ENCODE measurements around the gene COL6A6.

COL6A6 gene

DNA sequence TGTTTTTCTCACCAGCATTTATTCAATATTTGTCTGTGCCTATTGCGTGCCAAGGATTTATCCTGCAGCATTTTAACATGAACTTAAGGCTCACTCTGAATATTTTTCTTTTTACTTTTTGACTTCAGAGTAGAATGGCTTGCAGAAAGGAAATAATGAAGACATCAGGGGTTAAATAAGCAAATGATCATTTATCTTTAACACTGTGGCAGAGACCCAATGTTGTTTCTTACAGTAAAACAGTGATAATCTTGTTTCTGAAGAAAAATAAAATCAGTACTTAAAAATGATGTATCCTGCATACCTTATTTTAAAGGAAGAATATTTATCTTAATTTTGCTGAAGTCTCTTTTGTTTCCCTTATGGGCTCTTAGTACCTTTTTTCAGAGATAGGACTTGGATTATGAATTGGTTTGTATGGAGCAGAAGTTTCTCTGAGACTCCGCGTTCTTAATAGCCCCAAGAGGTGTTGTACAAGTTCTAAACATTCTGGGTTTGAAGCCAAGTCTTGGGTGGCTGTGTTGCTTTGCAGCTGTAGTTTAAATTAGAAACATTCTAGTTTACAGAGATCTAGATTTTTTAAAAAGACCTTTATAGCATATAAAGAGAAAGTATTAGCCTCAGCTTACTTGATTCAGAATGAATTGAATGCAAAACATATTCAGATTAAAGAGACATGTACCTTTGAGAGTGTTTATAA, 40.5 kb downstream of the COL6A6 start:
- H3K27me3 ChIP-seq (replicated peaks; ENCODE audit: control insufficient read depth, insufficient read depth, low read length) = no peaks in the 10 kb centered on the region
- TF ChIP-seq, protein P1, sequence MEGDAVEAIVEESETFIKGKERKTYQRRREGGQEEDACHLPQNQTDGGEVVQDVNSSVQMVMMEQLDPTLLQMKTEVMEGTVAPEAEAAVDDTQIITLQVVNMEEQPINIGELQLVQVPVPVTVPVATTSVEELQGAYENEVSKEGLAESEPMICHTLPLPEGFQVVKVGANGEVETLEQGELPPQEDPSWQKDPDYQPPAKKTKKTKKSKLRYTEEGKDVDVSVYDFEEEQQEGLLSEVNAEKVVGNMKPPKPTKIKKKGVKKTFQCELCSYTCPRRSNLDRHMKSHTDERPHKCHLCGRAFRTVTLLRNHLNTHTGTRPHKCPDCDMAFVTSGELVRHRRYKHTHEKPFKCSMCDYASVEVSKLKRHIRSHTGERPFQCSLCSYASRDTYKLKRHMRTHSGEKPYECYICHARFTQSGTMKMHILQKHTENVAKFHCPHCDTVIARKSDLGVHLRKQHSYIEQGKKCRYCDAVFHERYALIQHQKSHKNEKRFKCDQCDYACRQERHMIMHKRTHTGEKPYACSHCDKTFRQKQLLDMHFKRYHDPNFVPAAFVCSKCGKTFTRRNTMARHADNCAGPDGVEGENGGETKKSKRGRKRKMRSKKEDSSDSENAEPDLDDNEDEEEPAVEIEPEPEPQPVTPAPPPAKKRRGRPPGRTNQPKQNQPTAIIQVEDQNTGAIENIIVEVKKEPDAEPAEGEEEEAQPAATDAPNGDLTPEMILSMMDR (IDR thresholded peaks at IDR 0.05; ENCODE audit: insufficient read depth, low read length, poor library complexity, severe bottlenecking) = no peak
- no peak overlapping the region for H3K4me3 ChIP-seq (replicated peaks; ENCODE audit: low read depth, low read length)
- DNase-seq (ENCODE audit: extremely low read depth, insufficient read length) = no peak
- H3K36me3 ChIP-seq (ENCODE audit: control insufficient read depth, insufficient read depth, low read length) = no peaks in the 10 kb centered on the region

DNA sequence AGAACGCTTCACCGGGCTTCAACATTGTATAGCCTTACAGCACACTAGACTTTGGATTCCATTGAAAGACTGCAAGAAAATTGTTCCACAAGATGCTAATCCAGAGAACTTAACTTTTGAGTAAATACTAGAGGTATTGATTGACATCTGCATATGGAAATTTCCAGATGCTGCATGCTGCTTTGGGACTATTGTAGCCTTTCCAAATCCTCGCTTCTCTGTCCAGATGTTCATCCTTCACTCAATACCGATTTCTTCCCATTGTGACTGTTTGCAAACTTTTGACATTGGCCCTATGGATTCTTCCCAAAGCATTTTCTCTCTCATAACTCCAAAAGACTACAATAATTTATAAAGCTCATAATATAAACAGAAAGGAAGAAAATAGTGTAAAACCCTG, 41.4 kb downstream of the COL6A6 start:
- no peaks in the 10 kb centered on the region for H3K36me3 ChIP-seq (ENCODE audit: control insufficient read depth, insufficient read depth, low read length)
- TF ChIP-seq, protein P1 (IDR thresholded peaks at IDR 0.05; ENCODE audit: insufficient read depth, low read length, poor library complexity, severe bottlenecking) = no peak
- no peak for DNase-seq (ENCODE audit: extremely low read depth, insufficient read length)
- no peaks in the 10 kb centered on the region for H3K27me3 ChIP-seq (replicated peaks; ENCODE audit: control insufficient read depth, insufficient read depth, low read length)
- H3K4me3 ChIP-seq (replicated peaks; ENCODE audit: low read depth, low read length) = no peak overlapping the region

DNA sequence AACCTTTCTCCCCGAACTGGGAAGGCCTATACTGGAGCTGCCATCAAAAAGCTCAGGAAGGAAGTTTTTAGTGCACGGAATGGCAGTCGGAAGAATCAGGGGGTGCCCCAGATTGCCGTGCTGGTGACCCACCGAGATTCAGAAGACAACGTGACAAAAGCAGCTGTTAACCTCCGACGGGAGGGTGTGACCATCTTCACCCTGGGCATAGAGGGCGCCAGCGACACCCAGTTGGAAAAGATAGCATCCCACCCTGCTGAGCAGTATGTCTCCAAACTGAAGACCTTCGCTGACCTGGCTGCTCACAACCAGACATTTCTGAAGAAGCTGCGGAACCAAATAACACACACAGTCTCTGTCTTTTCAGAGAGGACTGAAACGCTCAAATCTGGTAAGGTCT, 48.2 kb downstream of the COL6A6 start:
- no peak for DNase-seq (ENCODE audit: extremely low read depth, insufficient read length)
- Histone ChIP-seq H3K27me3 (replicated peaks; ENCODE audit: control insufficient read depth, insufficient read depth, low read length) (peaks cover 2% of the 10 kb centered on the region; the same call in 1 of the 2 replicates), H3K36me3 (ENCODE audit: control insufficient read depth, insufficient read depth, low read length) (no peaks in the 10 kb centered on the region), H3K4me3 (replicated peaks; ENCODE audit: low read depth, low read length) (no peak overlapping the region)
- TF ChIP-seq, protein P1 (IDR thresholded peaks at IDR 0.05; ENCODE audit: insufficient read depth, low read length, poor library complexity, severe bottlenecking) = no peak

All from GM06990 (cell line).